Fibroblast of upper back skin (primary cell): ENCODE data around the gene RPL41.

Experiments used
- DNase-seq: peaks from one replicate; pipeline ENCODE4 v3.0.0-alpha.2; 2013

The RPL41 gene

GRCh38 chr12:56128670-56129205, 12.3 kb downstream of the RPL41 start:
- no peak for DNase-seq

- DNase-seq = no peak
These were observed 12.9 kb downstream of the RPL41 start for GRCh38 chr12:56129206-56129941.

GRCh38 chr12:56129942-56130495, 13.6 kb downstream of the RPL41 start:
- DNase-seq = no peak

GRCh38 chr12:56130876-56131275, 14.4 kb downstream of the RPL41 start:
- no peak for DNase-seq

- DNase-seq = no peak
These were observed 18.5 kb downstream of the RPL41 start for GRCh38 chr12:56134897-56135296.

- DNase-seq = no peak
These were observed 21.6 kb downstream of the RPL41 start for GRCh38 chr12:56137853-56138571.

GRCh38 chr12:56141946-56142784, 25.7 kb downstream of the RPL41 start:
- no peak for DNase-seq

GRCh38 chr12:56143217-56143616, 26.8 kb downstream of the RPL41 start:
- DNase-seq = no peak

GRCh38 chr12:56143870-56144269, 27.4 kb downstream of the RPL41 start:
- no peak for DNase-seq

- DNase-seq = no peak
These were observed 28.8 kb downstream of the RPL41 start for GRCh38 chr12:56145217-56145616.

- DNase-seq = no peak
These were observed 30.3 kb downstream of the RPL41 start for GRCh38 chr12:56146492-56147460.

GRCh38 chr12:56150563-56150962, 34.1 kb downstream of the RPL41 start:
- DNase-seq = peak; percentile 46

GRCh38 chr12:56151672-56152131, 35.3 kb downstream of the RPL41 start:
- DNase-seq = no peak

- peak; percentile 89 for DNase-seq
These were observed 35.8 kb downstream of the RPL41 start, which contains the start of gene MYL6B for GRCh38 chr12:56152132-56152755. Gene MYL6B (plus strand): TSS chr12:56152587. CDS start chr12:56153919, 1,332 bp downstream.

- no peak for DNase-seq
These were observed 36.6 kb downstream of the RPL41 start for GRCh38 chr12:56152756-56153677.

GRCh38 chr12:56153678-56154065, 37.2 kb downstream of the RPL41 start:
- no peak for DNase-seq

- DNase-seq = no peak
These were observed 37.9 kb downstream of the RPL41 start for GRCh38 chr12:56154246-56154771.

GRCh38 chr12:56154818-56155217, 38.4 kb downstream of the RPL41 start:
- no peak for DNase-seq

GRCh38 chr12:56155256-56155845, 38.9 kb downstream of the RPL41 start:
- DNase-seq = no peak
